ENCODE results near the gene TAF11L3.

GRCh38 chr5:17477573-17478265 is 40.4 kb upstream of the TAF11L3 start:
- TF ChIP-seq CTCF (conservative IDR thresholded peaks at IDR 0.05 in 1 of 2, IDR thresholded peaks at IDR 0.05 in 1 of 2; ENCODE audit: extremely low read depth in 1 of 2, insufficient read depth in 1 of 2, low read depth in 1 of 2, low read length in 2 of 2) (no peak), EZH2 (IDR thresholded peaks at IDR 0.05; ENCODE audit: borderline replicate concordance, low read length) (no peak)

Measured in mammary epithelial cell (primary cell).